Lower leg skin (tissue), 3 donors: ENCODE data around the gene ANGPT4.

Experiments used
- CTCF ChIP-seq, 3 donors: fragments of 450-650 bp; IDR thresholded peaks; one replicate each; pipeline ENCODE4 v1.5.1; 2016; ENCODE audit warnings: antibody characterized with exemption in 3 of 3, mild to moderate bottlenecking in 3 of 3, moderate library complexity in 2 of 3
- POLR2A ChIP-seq, 2 donors: fragments of 450-650 bp; IDR thresholded peaks; one replicate each; pipeline ENCODE4 v1.6.1; 2016 to 2017; ENCODE audit warnings: antibody characterized with exemption in 2 of 2, mild to moderate bottlenecking in 1 of 2, moderate library complexity in 1 of 2

DNA sequence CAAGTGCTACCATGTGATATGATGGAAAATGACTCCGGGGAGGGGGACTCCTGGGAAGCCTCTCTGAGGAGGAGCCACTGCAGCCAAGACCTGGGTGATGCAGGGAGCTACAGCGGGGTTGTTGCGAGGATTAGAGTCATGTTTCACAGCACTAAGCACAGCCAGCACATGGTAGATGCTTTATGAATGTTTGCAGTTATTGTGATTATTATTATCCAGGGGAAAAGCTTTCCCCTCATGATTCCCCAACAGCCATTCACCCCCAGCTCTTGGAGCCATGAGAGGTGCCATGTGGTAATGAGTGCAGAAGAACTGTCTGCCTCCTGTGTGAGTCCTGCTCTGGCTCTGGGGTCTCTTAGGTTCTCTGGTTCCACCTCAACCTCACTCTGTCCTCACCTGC lies 46.1 kb upstream of the ANGPT4 start:
- TF ChIP-seq CTCF (IDR thresholded peaks at IDR 0.05) = no peak
- no peak for TF ChIP-seq POLR2A (IDR thresholded peaks at IDR 0.05)
